Left ventricle myocardium inferior (tissue), 1 donor: ENCODE data around the gene THSD4. TPM values are rescaled to one million over a fixed set of nuclear protein-coding genes. Genes with fewer than 3 reads are reported as not detected.

Experiments used
- DNase-seq: peaks from one replicate; pipeline ENCODE4 v3.0.0-alpha.2; 2020
- H3K27ac ChIP-seq: fragments of 200-600 bp; replicated peaks from 2 replicates; pipeline ENCODE4 v1.8.0; 2021
- H3K27me3 ChIP-seq: fragments of 200-600 bp; 2 replicates; pipeline ENCODE4 v1.8.0; 2021; ENCODE audit warnings: low read depth
- H3K36me3 ChIP-seq: fragments of 200-600 bp; 2 replicates; pipeline ENCODE4 v1.8.0; 2021
- H3K4me1 ChIP-seq: fragments of 200-600 bp; 2 replicates; pipeline ENCODE4 v1.8.0; 2021
- H3K4me3 ChIP-seq: fragments of 200-600 bp; 2 replicates; pipeline ENCODE4 v1.8.0; 2021; ENCODE audit warnings: mild to moderate bottlenecking, moderate library complexity
- H3K9me3 ChIP-seq: fragments of 200-600 bp; replicated peaks from 2 replicates; pipeline ENCODE4 v1.8.0; 2021
- CTCF ChIP-seq: fragments of 200-600 bp; IDR thresholded peaks from 2 replicates; pipeline ENCODE4 v1.8.0; 2021; ENCODE audit warnings: antibody characterized with exemption, mild to moderate bottlenecking, borderline replicate concordance
- intact Hi-C: fragments of 100-400 bp; cut with micrococcal nuclease; formaldehyde crosslinking; loops from one replicate; pipeline ENCODE4 v1.11.0; 2022
- total RNA-seq: library from RNA; stranded (reverse); fragmentation: NEBNext Ultra II Directional; extraction: Animal tissue kit (Norgen Biotek cat#: 25700); gene quantifications from one replicate; pipeline ENCODE4 v1.2.1, GENCODE V29; 2021
- donor health status: DM: no; HTN: yes; CAD: no; lungs with severe emphysema.

THSD4 gene
- total RNA-seq, 1 donor from 2014 or later, result 95.8 TPM

- H3K27ac ChIP-seq, result peak overlapping the region; percentile 58
- H3K27me3 ChIP-seq, result no peaks in the 10 kb centered on the region
- H3K4me3 ChIP-seq, result no peak overlapping the region
- peaks cover 44% of the 10 kb centered on the region for H3K4me1 ChIP-seq
- no peaks in the 10 kb centered on the region for H3K36me3 ChIP-seq
- TF ChIP-seq CTCF, result no peak
- no peak for DNase-seq
- intact Hi-C loops, result no loop called here
- no peaks in the 10 kb centered on the region for H3K9me3 ChIP-seq
These were observed 269.2 kb downstream of the THSD4 start for GRCh38 chr15:71384501-71384900.

GRCh38 chr15:71385026-71385425 lies 269.8 kb downstream of the THSD4 start:
- Histone ChIP-seq H3K9me3 (no peaks in the 10 kb centered on the region), H3K4me1 (peaks cover 44% of the 10 kb centered on the region), H3K27ac (peak overlapping the region; percentile 58), H3K36me3 (no peaks in the 10 kb centered on the region), H3K27me3 (no peaks in the 10 kb centered on the region), H3K4me3 (no peak overlapping the region)
- no peak for DNase-seq
- no peak for TF ChIP-seq CTCF
- intact Hi-C loops, result loop anchor here (5.0 kb wide), 1 partner anchor 52 kb away; no protein-coding TSS in a partner anchor

DNA sequence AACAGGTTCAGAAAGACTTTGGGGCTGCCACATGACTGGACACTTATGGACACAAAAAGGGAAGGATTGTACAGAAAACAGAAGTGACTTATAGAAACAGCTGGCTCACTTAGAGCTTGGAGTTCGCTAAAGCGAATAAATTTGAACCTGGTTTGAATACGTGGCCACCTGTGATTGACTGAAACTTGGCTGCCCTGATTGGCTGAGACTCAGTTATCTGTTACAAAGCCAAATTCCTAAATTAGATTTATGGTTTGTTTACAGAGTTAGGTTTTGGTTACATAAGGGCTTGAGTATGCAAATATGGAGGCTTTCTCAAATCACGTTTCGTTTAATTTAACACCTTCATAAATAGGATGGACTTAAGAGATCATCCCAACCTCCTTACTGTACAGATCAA lies 270.2 kb downstream of the THSD4 start:
- Histone ChIP-seq H3K4me1 (peaks cover 46% of the 10 kb centered on the region), H3K27me3 (no peaks in the 10 kb centered on the region), H3K27ac (peak overlapping the region; percentile 58), H3K9me3 (no peaks in the 10 kb centered on the region), H3K4me3 (no peak overlapping the region), H3K36me3 (no peaks in the 10 kb centered on the region)
- no peak for TF ChIP-seq CTCF
- intact Hi-C loops, result loop anchor here (5.0 kb wide), 1 partner anchor 52 kb away; no protein-coding TSS in a partner anchor
- DNase-seq, result no peak

DNA sequence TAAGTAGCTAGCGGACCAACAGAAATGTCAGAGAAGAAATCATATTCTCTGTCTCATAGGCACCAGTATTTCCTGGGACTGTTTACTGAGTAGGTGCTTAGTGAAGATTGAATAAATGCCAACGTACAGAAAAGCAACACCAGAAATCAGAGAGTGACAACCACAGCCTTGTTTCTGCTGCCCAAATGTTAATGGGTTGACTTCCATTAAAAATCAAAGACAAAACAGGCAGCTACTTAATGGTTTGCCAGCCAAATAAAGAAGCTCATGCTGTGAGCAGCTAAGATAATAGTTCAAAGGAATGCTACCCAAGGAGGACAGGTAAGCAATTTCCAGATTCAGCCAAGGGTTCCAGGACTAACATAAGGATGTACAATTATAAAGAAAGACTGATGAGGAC lies 270.7 kb downstream of the THSD4 start:
- Histone ChIP-seq H3K9me3 (no peaks in the 10 kb centered on the region), H3K4me3 (no peak overlapping the region), H3K36me3 (no peaks in the 10 kb centered on the region), H3K27ac (peak overlapping the region; percentile 58), H3K27me3 (no peaks in the 10 kb centered on the region), H3K4me1 (peaks cover 51% of the 10 kb centered on the region)
- intact Hi-C loops, result loop anchor here (5.0 kb wide), 1 partner anchor 51 kb away; no protein-coding TSS in a partner anchor
- no peak for TF ChIP-seq CTCF
- DNase-seq, result no peak

DNA sequence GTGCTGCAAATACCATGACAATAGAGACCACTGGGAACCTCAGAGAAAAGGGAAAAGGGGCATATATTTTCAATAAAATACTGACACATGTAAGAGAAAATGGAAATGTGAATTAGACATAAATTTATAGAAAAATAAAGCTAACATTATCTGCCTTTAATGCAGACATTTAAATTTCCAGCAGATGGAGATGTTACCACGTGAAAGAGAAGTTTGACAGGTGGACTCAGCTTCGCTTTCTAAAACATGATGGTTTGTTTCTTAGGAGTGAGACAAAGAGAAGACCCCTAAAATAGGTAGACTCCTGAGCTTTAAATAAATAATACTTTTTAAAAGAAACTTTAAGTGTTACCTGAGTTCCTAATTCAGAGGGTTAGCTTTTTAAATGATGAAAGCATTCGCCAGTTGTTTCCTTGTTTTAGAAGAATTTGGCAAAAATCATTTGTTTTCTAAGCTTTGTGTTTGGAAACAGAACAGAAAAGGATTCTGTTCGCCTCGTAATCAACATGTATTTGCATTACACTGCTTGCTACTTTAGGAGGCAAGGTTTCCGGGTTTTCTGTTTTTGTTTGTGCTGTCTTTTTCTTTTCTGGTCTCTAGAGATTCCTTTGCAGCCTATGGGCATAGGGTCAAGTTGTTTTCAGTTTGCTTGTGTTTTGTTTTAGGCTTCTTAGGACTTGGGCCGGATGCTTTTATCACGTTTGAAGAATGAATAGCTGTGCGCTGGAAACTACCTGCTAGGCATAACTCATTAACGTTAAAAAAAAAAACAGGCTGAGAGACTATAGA lies 271.4 kb downstream of the THSD4 start:
- H3K27me3 ChIP-seq, result no peaks in the 10 kb centered on the region
- peaks cover 57% of the 10 kb centered on the region for H3K4me1 ChIP-seq
- peak; percentile 65 for TF ChIP-seq CTCF
- H3K9me3 ChIP-seq, result no peaks in the 10 kb centered on the region
- no peaks in the 10 kb centered on the region for H3K36me3 ChIP-seq
- no peak for DNase-seq
- no peak overlapping the region for H3K4me3 ChIP-seq
- intact Hi-C loops, result loop anchor here (5.0 kb wide), 1 partner anchor 51 kb away; no protein-coding TSS in a partner anchor
- peak overlapping the region; percentile 58 for H3K27ac ChIP-seq
